HUDEP-2 (cell line): ENCODE measurements around the gene TMEM117.

ENCODE experiments used
- DNase-seq, 76 experiments: peaks; one replicate each; lab custom pipeline; 2025; ENCODE audit not compliant: unreplicated experiment in 76 of 76; lab: John Stamatoyannopoulos, UW

The TMEM117 gene

DNA sequence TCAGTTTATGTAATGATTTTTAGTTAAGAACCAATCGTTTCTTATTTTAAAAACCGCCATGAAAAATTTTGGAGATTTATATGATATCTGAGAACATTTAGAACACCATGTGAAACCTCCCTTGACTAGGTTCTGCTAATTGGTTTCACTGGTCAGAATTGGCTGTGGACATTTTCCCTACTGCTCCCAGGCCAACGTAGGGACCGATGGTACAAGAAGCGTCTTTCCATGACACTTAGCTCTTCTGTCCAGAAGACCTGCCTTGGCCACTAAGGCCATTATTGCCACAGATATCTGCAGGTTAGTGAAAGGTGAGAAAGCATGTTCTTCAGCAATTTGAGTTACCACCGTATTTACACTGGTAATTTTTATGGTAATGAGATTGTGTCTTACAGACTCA, 424.0 kb downstream of the TMEM117 start:
- DNase-seq, result no peak

DNA sequence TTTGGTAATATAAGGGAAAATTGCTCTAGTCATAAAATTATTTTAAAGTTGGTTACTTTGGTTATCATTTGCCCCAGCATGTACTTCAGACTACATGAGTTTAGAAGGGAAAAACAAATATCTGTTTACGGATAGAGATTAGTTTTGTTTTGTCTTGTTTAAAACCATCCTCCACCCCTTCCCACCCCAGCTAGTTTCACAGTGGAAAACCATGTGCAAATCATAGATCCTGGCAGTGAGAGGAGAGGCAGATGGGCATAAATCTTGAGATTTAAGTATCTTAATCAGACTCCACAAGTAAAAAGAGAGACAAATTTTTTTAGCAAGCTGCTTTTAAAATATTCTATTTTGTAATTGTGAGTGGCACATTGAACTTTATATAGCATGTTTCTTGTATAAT, 424.7 kb downstream of the TMEM117 start:
- DNase-seq, result no peak

GRCh38 chr12:44285321-44285960, 449.6 kb downstream of the TMEM117 start:
- no peak for DNase-seq

DNA sequence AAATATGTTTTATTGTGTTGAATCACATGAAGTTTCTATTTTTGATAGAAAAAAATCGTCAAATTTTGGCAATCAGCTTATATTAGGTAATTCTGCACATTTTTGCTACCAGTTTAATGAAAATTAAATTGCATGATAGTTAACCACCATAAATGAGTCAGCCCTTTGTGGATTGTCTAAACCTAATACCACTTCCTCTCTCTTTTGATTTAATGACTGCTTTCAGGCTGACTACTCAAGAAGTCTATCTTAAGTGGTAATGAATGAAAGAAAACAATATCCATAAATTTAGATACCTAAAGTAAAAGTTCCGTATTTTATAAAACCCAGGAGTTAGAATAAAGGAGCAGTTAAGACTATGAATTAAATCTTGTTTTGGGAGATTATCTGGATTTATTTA, 450.5 kb downstream of the TMEM117 start:
- DNase-seq, result no peak

DNA sequence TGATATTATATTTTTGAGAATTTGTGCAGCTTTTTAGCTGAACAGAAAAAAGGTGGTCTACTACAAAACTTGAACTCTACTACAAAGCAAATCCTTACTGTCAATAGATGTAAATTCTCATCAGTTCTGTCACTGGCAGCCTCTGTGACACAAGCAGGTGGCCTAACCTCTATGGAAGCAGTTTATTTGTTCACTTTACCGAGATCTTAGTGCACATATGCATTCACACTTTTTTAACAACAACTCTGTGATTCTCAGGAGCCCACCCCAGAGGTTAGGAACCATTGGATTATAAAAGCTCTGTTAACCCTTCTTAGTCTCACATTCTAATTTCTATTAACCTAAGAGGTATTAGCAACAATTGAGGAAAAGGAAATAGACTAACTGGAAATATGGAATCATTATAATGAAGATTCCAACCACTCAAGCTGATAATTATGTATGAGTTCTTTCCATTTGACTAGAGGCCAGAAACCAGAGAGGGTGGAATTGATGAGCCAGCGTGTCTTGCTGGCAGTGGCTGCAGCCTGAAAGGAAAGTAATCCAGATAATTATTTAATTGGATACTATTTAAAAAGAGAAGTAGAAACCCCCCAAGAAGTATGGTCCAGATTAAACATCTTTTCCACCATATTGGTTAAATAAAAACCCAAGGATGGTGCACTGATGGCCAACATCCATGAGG, 451.1 kb downstream of the TMEM117 start:
- no peak for DNase-seq

GRCh38 chr12:44287545-44287944, 451.7 kb downstream of the TMEM117 start:
- DNase-seq, result no peak

GRCh38 chr12:44294649-44295048, 458.8 kb downstream of the TMEM117 start:
- DNase-seq, result no peak

GRCh38 chr12:44295958-44296623, 460.2 kb downstream of the TMEM117 start:
- no peak for DNase-seq

- DNase-seq, result no peak
These were observed 460.8 kb downstream of the TMEM117 start for GRCh38 chr12:44296624-44297197.

GRCh38 chr12:44299524-44299923, 463.6 kb downstream of the TMEM117 start:
- DNase-seq, result no peak

GRCh38 chr12:44307506-44308168, 471.8 kb downstream of the TMEM117 start:
- DNase-seq, result no peak

GRCh38 chr12:44313188-44313587, 477.3 kb downstream of the TMEM117 start:
- DNase-seq, result no peak

- DNase-seq, result no peak
These were observed 478.2 kb downstream of the TMEM117 start for GRCh38 chr12:44314007-44314500.

- peak in 11 of 76 experiments; percentile 0 to 34 (median 3) for DNase-seq
These were observed 481.8 kb downstream of the TMEM117 start for GRCh38 chr12:44317651-44318126.

- DNase-seq, result no peak
These were observed 495.4 kb downstream of the TMEM117 start for GRCh38 chr12:44331269-44331668.

DNA sequence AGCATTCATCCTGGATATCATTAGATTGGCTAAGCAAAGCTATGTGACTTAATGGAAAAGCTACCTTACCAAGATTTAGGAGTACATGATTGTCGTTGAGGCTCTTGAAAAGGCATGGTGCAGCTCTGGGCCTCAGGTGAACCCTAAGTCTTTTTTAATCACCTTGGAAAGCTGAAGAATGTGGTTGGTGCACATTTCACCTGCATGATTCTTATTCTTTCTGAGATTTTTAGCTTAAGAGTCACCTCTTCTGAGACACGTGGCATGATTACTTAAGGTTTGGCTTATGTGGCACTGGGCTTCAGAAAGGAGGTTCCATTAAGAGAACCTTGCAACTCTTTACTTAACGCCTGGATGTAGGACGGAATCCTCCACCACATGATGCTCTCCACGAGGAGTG, 498.5 kb downstream of the TMEM117 start:
- DNase-seq, result no peak

DNA sequence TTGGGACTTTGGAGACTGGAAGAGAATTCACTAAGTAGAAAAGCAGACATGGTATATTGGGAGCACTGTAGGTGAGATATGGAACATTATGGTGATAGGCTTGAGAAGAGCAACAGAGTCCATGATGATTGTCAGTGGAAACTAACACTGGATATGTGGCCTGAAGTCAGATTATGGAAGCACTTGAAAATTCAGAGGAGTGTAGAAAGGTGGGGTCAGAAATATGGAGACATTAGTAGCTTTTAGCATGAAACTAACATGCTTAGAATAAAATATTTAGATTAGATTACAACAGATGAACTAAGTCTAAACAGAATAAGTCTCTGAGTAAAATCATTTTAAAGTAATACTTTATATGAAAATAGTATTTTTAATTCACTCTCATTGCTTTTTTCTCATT, 499.1 kb downstream of the TMEM117 start:
- no peak for DNase-seq

- no peak for DNase-seq
These were observed 500.7 kb downstream of the TMEM117 start for GRCh38 chr12:44336577-44336976.

DNA sequence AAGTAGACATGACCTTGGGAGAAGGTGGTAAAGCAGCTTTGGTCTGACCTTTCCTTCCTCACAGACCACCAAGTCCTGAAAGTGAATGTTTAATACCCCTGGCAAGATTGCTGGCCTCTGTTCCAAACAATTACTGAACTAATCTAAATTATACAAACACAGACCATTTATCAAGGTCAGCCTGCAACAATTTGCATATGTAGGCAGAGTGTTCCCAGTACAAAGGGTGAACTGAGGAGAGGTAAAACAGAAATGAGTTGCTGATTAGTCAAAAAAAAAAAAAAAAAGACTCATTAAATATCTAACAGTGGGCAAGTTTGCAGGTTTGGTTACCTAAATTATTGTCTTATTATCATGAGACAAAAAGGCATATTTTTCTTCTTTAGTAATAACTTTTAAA, 506.5 kb downstream of the TMEM117 start:
- no peak for DNase-seq

DNA sequence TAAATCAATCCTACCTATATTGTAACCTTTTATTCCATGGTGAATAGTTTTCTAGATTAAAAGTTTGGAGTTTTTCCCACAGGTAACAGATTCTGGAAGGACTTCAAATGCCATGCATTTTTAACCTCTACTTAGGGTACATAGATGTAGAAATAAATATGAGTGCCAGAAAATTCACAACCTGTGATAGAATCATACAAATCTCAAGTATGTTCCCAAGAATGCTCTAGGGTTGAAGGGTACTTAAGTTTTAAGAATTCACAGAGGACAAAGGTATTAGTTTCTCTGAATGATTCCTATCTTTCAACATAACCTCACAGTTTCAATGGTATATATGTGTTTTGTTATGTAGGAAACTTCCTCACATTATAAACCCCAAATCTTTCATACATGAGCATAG, 511.3 kb downstream of the TMEM117 start:
- no peak for DNase-seq

- no peak for DNase-seq
These were observed 521.6 kb downstream of the TMEM117 start for GRCh38 chr12:44357494-44357893.
